Thymus (tissue), 11 donors: ENCODE data around the gene RIPK1. TPM values are rescaled to one million over a fixed set of nuclear protein-coding genes. Genes with fewer than 3 reads are reported as not detected.
"Not testable (repeated sequence)": the region's sequence is repeated elsewhere in the genome, so short reads cannot be mapped to it uniquely, and the experiment has no call there.

ENCODE experiments used
- DNase-seq, 9 donors: peaks; one replicate each; pipeline ENCODE4 v3.0.0-alpha.2; 2013; ENCODE audit warnings: low spot score in 9 of 9, low read depth in 6 of 9, missing footprints in 1 of 9
- H3K27ac ChIP-seq, 2 donors: one replicate each; pipeline ENCODE4 v1.5.1; 2013; ENCODE audit warnings: control low read depth in 1 of 2, low read depth in 1 of 2, low read length in 1 of 2, mild to moderate bottlenecking in 1 of 2, moderate library complexity in 1 of 2
- H3K27me3 ChIP-seq, 2 donors: one replicate each; pipeline ENCODE4 v1.5.1; 2013; ENCODE audit warnings: low read length in 1 of 2; ENCODE audit not compliant: control insufficient read depth in 2 of 2, insufficient read depth in 1 of 2
- H3K36me3 ChIP-seq, 2 donors: one replicate each; pipeline ENCODE4 v1.5.1; 2013; ENCODE audit warnings: low read length in 1 of 2, mild to moderate bottlenecking in 1 of 2, moderate library complexity in 1 of 2; ENCODE audit not compliant: control insufficient read depth in 2 of 2, insufficient read depth in 2 of 2
- H3K4me1 ChIP-seq, 2 donors: one replicate each; pipeline ENCODE4 v1.5.1; 2013; ENCODE audit warnings: low read length in 2 of 2; ENCODE audit not compliant: control insufficient read depth in 2 of 2, insufficient read depth in 2 of 2
- H3K4me3 ChIP-seq, 2 donors: one replicate each; pipeline ENCODE4 v1.5.1; 2013; ENCODE audit warnings: low read length in 2 of 2, control low read depth in 1 of 2, mild to moderate bottlenecking in 1 of 2
- H3K9me3 ChIP-seq, 2 donors: one replicate each; pipeline ENCODE4 v1.5.1; 2013; ENCODE audit warnings: low read length in 1 of 2, mild to moderate bottlenecking in 1 of 2; ENCODE audit not compliant: control insufficient read depth in 2 of 2, insufficient read depth in 1 of 2
- WGBS: extraction: QIAGEN DNeasy Blood & Tissue Kit; methylation state at CpG from one replicate; pipeline ENCODE4 v1.1.7; 2013; 5-methylcytosine and 5-hydroxymethylcytosine counted together
- polyA plus RNA-seq: library from polyadenylated mRNA; stranded (reverse); fragments of 200-250 nt; gene quantifications from one replicate; pipeline ENCODE4 v1.2.3, GENCODE V29; 2013
- total RNA-seq: library from RNA; stranded (reverse); fragments of 120-200 nt; gene quantifications from one replicate; pipeline ENCODE4 v1.2.4, GENCODE V29; 2013
- donor health status: healthy.

Gene RIPK1
- total and polyA plus RNA-seq, 2 donors = 15.5 to 25.2 TPM

DNA sequence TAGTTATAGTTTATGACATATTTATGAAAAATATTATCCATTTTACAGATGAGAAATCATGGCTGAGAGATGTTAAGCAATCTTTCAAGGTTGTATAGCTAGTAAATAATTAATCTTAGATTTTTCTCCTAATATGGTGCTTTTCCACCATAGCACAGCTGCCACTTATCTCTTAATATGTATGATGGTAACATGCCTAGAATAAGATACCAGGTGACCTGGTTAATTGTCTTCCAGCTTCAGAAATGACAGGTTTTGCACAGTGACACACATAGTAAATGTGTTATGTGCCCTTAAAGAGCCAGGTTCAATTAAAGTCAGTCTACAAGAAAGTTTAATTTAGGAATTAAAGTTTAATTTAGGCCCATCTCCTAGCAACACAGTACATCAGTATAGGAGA, 74.2 kb downstream of the RIPK1 start:
- H3K36me3 ChIP-seq = peaks cover 7 to 21% of the 10 kb centered on the region in 2 donors
- no peaks in the 10 kb centered on the region for H3K27me3 ChIP-seq
- H3K27ac ChIP-seq = no peak overlapping the region
- no peak for DNase-seq
- H3K4me1 ChIP-seq = peaks cover 7 to 12% of the 10 kb centered on the region in 2 donors
- H3K9me3 ChIP-seq = peaks cover 0 to 4% of the 10 kb centered on the region in 2 donors
- H3K4me3 ChIP-seq = no peak overlapping the region

DNA sequence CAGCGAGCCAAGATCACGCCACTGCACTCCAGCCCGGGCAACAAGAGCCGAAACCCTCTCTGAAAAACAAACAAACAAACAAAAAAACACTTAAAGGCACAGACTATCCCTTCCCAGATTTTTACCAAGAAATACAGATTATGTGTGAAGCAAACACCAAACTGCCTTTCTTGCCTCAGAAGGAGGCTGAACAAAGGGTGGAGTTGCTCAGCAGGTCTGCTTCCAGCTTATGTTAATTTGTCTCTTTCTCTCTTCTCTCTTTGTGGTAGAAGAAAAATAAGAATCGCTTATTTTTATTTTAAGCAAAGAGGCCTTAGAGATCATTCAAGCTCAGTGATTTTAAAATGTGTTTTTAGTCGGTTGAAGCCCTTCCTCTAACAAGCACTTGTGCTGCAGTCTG, 74.9 kb downstream of the RIPK1 start:
- Histone ChIP-seq H3K27me3 (no peaks in the 10 kb centered on the region), H3K36me3 (peaks cover 7 to 22% of the 10 kb centered on the region in 2 donors), H3K27ac (no peak overlapping the region), H3K9me3 (peaks cover 0 to 8% of the 10 kb centered on the region in 2 donors), H3K4me3 (no peak overlapping the region), H3K4me1 (peaks cover 7 to 12% of the 10 kb centered on the region in 2 donors)
- 95% methylated on average over 6 of the region's 6 CpGs for WGBS
- DNase-seq = no peak

- Histone ChIP-seq H3K27ac (no peak overlapping the region), H3K27me3 (no peaks in the 10 kb centered on the region), H3K36me3 (peaks cover 7 to 21% of the 10 kb centered on the region in 2 donors), H3K4me1 (peaks cover 0 to 3% of the 10 kb centered on the region in 2 donors), H3K9me3 (peaks cover 0 to 8% of the 10 kb centered on the region in 2 donors), H3K4me3 (no peak overlapping the region)
- no peak for DNase-seq
- WGBS = 88% methylated on average over 8 of the region's 8 CpGs
These were observed 76.3 kb downstream of the RIPK1 start for GRCh38 chr6:3144571-3144970.

DNA sequence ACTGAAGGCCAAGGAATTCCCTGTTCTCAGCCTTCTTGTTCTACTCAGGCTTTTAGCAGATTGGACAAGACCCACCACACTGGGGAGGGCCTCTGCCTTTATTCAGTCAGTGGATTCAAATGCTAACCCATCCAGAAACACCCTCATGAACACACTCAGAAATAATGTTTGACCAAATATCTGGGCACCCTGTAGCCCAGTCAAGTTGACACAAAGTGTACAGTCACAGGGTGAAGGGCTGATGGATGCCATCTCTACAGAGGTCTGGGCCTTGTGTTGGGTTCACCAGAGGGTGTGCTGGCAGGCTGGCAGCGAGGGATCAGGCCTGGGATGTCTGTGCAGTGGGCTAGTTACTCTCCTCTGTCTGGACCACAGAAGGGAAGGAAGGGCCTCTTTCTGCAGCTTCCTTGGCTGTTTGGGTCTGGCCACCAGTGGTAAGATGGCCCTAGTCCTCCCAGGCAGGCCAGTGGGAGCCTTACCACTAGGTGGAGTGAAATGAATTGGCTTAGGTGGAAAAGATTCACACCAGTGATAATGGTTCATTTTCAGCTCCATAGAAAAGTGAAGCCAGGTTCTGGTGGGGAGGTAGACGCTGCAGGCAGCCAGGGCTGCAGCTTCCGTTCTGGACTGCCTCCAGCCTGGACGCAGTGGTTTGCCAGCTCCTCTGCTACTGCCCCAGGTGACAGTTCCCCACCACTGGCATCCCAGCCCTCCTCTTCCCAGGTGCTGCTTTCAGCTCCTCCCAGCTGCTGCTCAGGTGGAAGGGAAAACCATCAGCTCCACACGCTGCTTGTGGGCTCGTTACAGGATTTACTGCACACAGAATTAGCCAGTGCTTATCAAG, 79.8 kb downstream of the RIPK1 start:
- 97% methylated on average over 6 of the region's 6 CpGs for WGBS
- peaks cover 0 to 8% of the 10 kb centered on the region in 2 donors for H3K9me3 ChIP-seq
- H3K36me3 ChIP-seq = peaks cover 3 to 10% of the 10 kb centered on the region in 2 donors
- DNase-seq = no peak
- no peaks in the 10 kb centered on the region for H3K27me3 ChIP-seq
- H3K4me1 ChIP-seq = peaks cover 0 to 2% of the 10 kb centered on the region in 2 donors
- H3K4me3 ChIP-seq = no peak overlapping the region
- H3K27ac ChIP-seq = no peak overlapping the region

GRCh38 chr6:3151691-3152090, 83.4 kb downstream of the RIPK1 start:
- Histone ChIP-seq H3K4me3 (no peak overlapping the region), H3K9me3 (peaks cover 0 to 5% of the 10 kb centered on the region in 2 donors), H3K27me3 (peaks cover 0 to 5% of the 10 kb centered on the region in 2 donors), H3K27ac (no peak overlapping the region), H3K36me3 (peaks cover 0 to 6% of the 10 kb centered on the region in 2 donors), H3K4me1 (peaks cover 2 to 6% of the 10 kb centered on the region in 2 donors)
- WGBS = 93% methylated on average over 5 of the region's 5 CpGs
- DNase-seq = no peak

DNA sequence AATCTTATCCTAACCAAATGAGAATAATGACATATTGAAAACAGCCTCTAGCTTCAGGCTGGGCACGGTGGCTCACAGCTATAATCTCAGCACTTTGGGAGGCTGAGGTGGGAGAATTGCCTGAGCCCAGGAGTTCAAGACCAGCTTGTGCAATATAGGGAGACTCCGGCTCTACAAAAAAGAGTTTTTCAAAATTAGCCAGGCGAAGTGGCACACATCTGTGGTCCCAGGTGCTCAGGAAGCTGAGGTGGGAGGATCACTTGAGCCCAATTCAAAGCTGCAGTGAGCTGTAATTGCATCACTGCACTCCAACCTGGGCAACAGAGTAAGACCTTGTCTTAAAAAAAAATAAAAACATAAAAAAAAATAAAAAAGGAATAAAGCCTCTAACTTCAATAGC, 84.4 kb downstream of the RIPK1 start:
- Histone ChIP-seq H3K4me1 (peaks cover 2 to 11% of the 10 kb centered on the region in 2 donors), H3K27me3 (peaks cover 0 to 10% of the 10 kb centered on the region in 2 donors), H3K27ac (peak overlapping the region in 1 of 2 donors; percentile 32), H3K9me3 (peaks cover 0 to 5% of the 10 kb centered on the region in 2 donors), H3K36me3 (peaks cover 0 to 2% of the 10 kb centered on the region in 2 donors), H3K4me3 (no peak overlapping the region)
- WGBS = 75% methylated on average over 3 of the region's 3 CpGs
- DNase-seq = peak in 1 of 9 donors; percentile 38

GRCh38 chr6:3155416-3155815, 87.1 kb downstream of the RIPK1 start:
- WGBS = 96% methylated on average over 6 of the region's 6 CpGs
- H3K27ac ChIP-seq = not testable (repeated sequence)
- peaks cover 2 to 24% of the 10 kb centered on the region in 2 donors for H3K4me1 ChIP-seq

DNA sequence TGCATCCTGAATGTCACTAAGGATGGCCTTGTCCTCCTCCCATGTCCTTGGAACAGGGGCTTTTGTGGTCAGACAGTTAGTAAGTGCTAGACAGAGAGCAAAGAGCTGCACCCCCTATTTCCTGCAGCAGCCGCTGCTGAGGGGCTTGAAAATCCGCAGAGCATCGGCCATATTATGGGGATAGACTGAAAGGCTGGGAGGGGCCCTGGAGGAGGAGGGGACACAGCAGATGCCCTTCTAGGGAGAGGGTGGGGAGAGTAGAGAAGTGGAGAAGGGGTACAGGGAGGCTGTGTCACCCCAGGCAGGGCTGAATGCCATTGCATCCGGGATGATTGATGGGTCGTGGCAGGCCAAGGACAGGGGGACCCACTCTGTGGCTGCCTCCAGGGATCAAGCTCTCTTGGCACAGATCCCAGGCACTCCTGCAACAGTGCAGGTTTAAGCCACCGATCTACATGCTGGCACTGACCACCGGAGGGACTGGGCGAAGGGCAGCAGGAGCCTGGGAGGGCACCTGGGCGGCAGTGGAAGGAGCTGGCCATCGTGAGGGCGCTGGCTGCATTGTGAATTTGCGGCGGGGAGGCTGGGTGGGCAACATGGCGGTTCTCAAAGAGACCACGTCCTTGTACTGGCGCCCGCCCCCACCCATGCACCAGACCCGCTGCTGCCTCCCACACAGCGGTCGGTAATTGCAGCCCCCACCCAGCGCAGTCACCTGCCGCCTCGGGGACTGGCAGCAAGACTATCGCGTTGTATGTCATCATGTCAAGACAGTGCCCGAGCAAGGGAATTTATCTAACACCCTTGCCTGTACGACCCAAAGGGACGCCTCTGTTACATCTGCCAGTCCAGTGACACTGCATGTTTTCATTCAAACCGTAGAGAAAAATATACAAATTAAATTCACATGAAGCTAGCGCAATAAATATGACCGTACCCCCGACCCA, 88.2 kb downstream of the RIPK1 start:
- H3K9me3 ChIP-seq, H3K27ac ChIP-seq, H3K36me3 ChIP-seq: not testable (repeated sequence)
- peaks cover 0 to 45% of the 10 kb centered on the region in 2 donors for H3K27me3 ChIP-seq
- peaks cover 2 to 25% of the 10 kb centered on the region in 2 donors for H3K4me1 ChIP-seq
- 8% methylated on average over 29 of the region's 32 CpGs for WGBS
- H3K4me3 ChIP-seq = peak overlapping the region; percentile 46 to 70
- peak in 3 of 9 donors; percentile 28 to 42 (median 31) for DNase-seq

More at GRCh38 chr6:3155416-3155815, 87.1 kb downstream of the RIPK1 start:
- DNase-seq, H3K36me3 ChIP-seq, H3K4me3 ChIP-seq, H3K9me3 ChIP-seq: not testable (repeated sequence)
- H3K27me3 ChIP-seq = peaks cover 0 to 37% of the 10 kb centered on the region in 2 donors
